Heart left ventricle (tissue), 13 donors: ENCODE measurements around the gene SYNE2.

Source experiments
- CTCF ChIP-seq, 12 donors: fragments of 200-600 bp; sonication (generic) in 4 of 12; IDR thresholded peaks; one replicate each; pipeline versions ENCODE4 v1.5.0 to v1.8.0; 2018 to 2022; ENCODE audit warnings: antibody characterized with exemption in 12 of 12, mild to moderate bottlenecking in 5 of 12
- POLR2A ChIP-seq, 2 donors: fragments of 450-650 bp; IDR thresholded peaks; one replicate each; pipeline ENCODE4 v1.6.1; 2017; ENCODE audit warnings: antibody characterized with exemption in 2 of 2, mild to moderate bottlenecking in 2 of 2, moderate library complexity in 2 of 2
- donor health status: ischemic (EF 13 %, LVEDD 7.1; RV severe dilation, severe dysfunction).
- donor health status: DM: no; HTN: yes; CAD: no.
- donor health status: DM: no; HTN: no; CAD: no.
- donor health status: ischemic (EF 25% LVEDD 6.9; RV normal size, moderate dysfunction).
- donor health status: ischemic (EF 25% LVEDD 5.7; RV mildly dilated, moderate dysfunction).
- donor health status: ischemic (EF 35%, LVEDD 5.7; RV mildly dilated, moderate dysfunction).
- donor health status: nonischemic (EF 11% LVEDD 7.7; RV severe dilation, severe dysfunction).
- donor health status: DM: yes; HTN: yes; CAD: no.
- donor health status: PGD.
- donor health status: ischemic (EF 29% LVEDD 5.4; RV normal size, mild dysfunction).
- donor health status: nonischemic (EF 23%, LVEDD 6.1; RV moderate dilation, normal function).

DNA sequence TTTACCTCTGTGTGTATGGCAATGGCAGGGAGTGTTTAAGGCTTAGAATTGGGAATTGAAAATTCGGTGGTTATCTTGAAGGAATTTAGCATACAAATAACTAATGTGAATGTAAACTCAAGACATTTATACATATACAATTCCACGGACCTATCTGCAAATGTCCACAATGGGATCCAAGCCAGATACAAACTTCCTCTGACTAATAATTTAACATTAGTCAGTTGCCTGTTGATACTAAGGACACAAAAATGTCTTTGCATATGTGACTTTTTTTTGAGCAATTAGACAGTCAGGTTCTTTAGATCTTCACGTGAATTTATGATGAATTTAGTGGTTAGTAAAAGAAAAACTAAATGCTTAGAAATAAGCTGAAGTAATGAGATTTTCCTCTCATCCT lies 400.9 kb downstream of the SYNE2 start:
- TF ChIP-seq CTCF (IDR thresholded peaks at IDR 0.05) (no peak), POLR2A (IDR thresholded peaks at IDR 0.05) (no peak)
